Dedifferentiated amniotic fluid mesenchymal stem cell (primary cell): Measurements from ENCODE around the gene DEDD2.

ENCODE experiments used
- DNase-seq: peaks from one replicate; pipeline ENCODE4 v3.0.0-alpha.2; 2016; ENCODE audit errors: extremely low spot score

The DEDD2 gene

DNA sequence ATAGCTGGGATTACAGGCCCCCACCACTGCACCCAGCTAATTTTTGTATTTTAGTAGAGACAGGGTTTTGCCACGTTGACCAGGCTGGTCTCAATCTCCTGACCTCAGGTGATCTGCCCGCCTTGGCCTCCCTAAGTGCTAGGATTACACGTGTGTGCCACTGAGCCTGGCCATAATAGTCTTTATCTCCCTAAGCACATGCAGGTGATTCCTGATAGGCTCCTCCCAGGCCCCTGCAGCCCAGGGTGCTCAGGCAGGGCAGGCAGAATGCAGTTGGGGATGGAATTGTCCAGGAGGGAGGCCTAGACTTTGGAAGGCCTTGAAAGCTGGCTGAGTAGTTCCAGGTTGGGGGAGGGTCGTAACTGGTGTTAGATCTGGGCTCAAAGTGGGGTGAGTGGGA lies 11.2 kb upstream of the DEDD2 start:
- DNase-seq = no peak

DNA sequence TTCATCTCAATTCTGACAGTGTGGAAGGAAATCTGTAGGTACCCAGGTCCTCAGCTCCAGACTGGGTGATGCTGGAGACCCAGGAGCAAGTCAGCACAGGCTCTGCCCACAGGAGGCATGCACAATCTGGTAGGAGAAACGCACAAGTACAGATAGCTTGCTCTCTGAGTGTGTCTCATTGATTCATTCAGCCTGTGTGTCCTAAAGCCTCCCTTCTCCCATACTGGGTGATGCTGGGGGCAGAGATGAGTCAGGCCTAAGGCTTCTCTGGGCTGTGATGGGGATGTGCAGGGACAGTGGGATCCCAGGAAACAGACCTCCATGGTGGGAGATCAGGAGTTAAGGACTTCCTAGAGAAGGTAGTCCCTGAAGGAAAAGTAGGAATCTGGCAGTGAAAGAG lies 9.4 kb upstream of the DEDD2 start:
- no peak for DNase-seq

DNA sequence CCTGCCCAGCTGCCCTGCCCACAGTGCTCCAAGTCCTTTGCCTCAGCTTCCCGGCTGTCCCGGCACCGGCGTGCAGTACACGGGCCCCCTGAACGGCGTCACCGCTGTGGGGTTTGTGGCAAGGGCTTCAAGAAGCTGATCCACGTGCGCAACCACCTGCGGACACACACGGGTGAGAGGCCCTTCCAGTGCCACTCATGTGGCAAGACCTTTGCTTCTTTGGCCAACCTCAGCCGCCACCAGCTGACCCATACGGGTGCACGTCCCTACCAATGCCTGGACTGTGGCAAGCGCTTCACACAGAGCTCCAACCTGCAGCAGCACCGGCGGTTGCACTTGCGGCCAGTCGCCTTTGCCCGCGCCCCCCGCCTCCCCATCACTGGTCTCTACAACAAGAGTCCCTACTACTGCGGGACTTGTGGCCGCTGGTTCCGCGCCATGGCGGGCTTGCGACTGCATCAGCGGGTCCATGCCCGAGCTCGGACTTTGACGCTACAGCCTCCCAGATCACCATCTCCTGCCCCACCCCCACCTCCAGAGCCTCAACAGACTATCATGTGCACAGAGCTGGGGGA lies 8.3 kb upstream of the DEDD2 start:
- DNase-seq = no peak

DNA sequence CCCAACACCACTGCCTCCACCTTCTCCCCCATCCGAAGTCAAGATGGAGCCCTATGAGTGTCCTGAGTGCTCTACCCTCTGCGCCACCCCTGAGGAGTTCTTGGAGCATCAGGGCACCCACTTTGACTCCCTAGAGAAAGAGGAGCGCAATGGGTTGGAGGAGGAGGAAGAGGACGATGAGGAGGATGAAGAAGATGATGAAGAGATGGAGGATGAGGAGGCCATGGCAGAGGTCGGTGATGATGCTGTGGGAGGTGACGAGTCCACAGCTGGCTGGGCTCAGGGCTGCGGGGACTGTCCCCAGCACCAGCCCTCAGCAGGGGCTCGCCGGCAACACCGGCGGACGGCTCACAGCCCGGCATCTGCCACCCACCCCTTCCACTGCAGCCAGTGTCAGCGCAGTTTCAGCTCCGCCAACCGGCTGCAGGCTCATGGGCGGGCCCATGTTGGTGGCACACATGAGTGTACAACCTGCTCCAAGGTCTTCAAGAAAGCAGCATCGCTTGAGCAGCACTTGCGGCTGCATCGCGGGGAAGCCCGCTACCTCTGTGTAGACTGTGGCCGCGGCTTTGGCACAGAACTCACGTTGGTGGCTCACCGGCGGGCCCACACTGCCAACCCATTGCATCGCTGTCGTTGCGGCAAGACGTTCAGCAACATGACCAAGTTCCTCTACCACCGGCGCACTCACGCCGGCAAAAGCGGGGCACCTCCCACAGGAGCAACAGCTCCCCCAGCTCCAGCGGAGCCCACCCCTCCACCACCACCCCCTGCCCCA lies 7.7 kb upstream of the DEDD2 start:
- no peak for DNase-seq

DNA sequence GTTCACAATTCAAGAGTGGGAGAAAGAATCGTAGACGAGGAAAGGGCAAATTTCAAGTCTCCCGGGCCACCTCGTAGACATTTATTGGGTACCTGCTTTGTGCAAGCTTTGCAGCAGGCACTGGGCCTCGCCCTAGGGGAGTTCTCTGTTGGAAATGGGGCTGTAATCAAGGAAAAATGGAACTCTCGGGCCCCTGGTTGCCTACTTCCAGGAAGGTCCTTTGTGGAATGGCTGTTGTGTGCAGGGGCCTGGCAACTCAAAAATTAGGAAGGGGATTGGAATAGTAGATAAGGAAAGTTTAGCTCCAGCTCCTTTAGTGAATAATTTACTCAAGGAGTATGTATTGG lies 3.2 kb upstream of the DEDD2 start:
- no peak for DNase-seq

DNA sequence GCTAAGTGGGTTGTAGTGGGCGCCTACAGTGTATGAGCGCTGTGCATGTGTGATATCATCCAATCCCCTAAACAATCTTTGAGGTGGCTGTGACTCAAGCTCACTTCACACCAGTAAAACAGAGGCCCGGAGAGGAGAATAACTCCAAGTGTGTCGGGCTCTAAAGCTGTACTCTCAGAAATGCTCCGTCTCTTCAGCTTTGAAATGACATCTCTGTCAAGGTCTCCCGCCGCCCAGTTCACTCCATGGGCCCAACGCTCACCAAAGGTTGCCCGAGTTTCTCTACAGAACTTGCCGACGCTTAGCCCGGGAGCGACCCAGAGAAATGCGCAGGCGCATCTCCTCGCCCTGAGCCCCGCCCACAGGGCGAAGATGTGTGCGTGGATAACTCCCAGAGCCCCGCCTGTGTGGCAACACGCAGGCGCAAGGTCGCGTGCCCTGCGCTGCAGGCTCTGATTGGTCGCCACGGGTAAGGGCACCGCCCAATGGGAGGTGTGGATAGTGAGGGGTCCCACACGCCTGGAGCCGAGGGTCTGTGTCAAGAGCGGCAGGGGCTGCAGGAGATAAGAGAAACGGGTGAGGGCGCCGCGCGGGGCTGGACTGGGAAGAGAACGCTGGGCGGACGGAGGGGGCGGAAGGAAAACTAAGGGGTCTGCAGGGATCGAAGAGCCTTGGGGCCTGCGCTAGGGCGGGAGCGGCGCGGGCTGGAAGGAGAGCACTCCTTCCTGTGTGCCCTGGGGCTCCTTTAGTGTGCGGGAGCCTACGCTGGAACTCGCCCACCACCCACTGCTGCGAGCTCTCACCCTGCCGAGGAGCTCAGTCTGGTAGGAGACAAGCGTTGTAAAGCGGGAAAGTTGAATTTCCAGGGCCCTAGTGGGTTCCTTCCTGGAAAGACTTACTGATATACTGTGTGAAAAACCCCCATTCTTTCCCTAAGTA lies 2.6 kb upstream of the DEDD2 start, which contains the start of gene ZNF526:
ZNF526 (plus strand) TSS at position 501 of the 939 bp plus-strand sequence. CDS start 4,092 bp downstream, outside the sequence.
- peak; percentile 95 for DNase-seq

DNA sequence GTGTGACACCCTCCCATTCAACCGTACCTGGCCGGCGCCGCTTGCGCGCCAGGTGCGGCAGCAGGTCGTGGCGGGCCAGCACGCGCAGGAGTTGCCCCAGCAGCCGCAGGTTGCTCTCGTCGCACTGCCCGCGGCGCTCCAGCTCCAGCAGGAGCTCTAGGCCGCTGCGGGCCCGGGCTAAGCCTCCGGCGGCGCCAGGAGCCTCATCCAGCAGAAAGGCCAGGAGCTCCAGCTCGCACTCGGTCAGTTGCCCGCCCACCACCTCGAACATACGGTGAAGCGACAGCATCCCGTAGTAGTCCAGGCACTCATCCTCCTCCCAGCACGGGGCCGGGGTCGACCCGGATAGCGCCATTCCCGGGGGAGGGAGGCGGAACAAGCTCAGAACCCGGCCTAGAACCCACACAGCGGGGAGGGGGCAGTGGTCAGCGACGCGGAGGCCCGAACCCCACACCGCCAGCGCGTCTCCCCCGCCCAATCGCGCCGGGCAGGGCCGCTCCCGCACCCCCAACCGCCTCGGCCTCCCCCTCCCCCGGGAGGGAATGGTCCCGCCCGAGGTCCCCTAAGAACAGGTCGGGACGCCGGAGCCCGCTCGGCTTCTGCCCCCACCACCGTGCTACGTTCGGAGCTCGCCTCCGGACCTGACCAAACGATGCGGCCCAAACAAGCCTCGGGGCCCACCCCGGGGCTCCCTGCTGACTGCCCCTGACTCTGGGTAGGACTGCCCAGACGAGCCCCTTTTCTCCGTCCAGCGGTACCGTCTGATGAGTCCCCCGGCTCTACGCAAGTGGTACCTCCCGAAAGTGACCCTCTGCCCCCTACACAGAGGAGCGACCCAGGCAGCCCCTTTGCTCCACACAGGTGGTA lies 591 bp downstream of the DEDD2 start:
- DNase-seq = no peak

DNA sequence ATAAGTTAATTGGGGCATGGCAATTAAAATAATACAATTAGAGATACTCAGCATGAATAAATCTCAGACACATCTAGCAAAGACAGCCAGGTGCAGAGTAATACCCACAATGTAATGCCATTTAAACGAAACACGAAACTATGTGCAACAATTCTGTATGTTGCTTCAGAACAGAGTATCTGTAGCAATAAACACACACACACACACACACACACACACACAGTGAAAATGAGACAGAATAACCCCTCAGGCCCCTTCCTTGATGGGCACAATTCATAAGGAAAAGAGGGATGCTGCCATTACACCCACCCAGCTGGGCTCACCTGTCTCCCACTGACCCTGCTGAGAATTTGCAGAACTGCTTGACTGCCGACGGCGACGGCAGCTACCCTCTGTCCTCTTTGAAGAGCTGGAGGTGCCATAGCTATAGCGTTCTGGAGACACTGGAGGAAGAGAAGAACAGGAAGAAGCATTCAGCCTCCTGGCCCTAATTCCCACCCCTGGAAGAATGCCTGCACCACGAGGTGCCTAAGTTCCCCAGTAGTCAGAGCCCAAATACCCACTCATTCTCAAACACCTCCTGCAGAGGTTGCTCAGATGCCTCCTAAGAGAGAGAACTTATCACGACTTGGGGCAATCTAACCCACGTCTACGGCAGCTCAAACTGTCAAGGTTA lies 2.5 kb downstream of the DEDD2 start:
- DNase-seq = no peak

DNA sequence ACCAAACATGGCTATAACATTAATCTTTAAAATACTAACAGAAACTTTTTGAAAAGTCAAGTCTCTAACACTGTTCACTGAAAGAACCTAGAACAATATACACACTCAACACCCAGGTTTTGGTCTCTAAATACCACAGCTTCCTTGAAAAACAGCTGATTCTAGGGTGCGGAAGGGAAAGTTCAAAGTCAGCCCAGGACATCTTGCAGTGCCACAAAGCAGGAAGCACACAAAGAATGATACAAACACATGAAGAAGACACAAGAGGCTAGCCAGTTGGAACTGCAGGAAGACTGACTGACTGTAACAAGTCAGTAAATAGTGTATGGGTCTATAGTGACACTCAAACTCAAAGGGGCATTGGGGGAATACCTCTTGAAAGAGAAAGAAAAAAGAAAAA lies 4.6 kb downstream of the DEDD2 start:
- DNase-seq = no peak

DNA sequence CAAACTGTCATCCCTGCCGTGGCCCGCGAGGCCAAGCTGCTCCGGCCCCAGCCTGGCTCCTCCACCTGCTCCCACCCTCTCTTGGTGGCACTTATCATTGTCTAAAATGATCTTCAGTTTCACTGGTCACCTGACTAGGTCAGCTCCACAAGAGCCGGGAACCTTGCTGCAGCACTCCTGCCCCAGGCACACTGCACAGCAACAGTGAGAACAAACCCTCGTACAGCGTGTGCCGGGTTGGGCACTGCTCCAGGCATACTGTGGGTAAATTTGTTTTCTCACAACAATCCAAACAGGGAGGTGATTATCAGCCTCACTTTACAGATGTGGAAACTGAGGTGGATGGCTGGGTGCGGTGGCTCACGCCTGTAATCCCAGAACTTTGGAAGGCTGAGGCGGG lies 8.9 kb downstream of the DEDD2 start:
- DNase-seq = no peak

DNA sequence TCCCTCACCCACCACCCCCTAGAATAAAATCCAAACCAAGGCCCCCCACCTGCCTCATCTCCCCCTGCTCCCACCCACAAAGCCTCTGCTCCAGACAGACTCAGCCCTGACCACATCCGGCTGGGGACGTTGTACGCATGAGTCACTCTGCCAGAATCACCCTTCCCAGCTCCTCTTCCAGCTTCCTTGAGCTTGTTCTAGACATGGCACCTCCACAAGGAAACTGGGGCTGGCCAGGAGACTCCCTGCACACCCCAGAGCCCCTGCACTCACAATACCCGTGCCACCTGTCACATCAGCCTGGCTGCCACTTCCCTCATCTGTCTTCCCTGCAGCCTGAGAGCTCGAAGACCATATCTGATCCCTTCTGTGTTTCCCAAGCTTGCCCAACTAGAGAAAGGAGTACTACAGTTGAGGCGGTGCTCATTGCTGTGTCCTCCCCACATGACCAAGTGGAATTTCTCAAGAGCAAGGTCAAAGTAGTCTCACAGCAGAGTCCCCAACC lies 9.7 kb downstream of the DEDD2 start:
- peak; percentile 36 for DNase-seq

DNA sequence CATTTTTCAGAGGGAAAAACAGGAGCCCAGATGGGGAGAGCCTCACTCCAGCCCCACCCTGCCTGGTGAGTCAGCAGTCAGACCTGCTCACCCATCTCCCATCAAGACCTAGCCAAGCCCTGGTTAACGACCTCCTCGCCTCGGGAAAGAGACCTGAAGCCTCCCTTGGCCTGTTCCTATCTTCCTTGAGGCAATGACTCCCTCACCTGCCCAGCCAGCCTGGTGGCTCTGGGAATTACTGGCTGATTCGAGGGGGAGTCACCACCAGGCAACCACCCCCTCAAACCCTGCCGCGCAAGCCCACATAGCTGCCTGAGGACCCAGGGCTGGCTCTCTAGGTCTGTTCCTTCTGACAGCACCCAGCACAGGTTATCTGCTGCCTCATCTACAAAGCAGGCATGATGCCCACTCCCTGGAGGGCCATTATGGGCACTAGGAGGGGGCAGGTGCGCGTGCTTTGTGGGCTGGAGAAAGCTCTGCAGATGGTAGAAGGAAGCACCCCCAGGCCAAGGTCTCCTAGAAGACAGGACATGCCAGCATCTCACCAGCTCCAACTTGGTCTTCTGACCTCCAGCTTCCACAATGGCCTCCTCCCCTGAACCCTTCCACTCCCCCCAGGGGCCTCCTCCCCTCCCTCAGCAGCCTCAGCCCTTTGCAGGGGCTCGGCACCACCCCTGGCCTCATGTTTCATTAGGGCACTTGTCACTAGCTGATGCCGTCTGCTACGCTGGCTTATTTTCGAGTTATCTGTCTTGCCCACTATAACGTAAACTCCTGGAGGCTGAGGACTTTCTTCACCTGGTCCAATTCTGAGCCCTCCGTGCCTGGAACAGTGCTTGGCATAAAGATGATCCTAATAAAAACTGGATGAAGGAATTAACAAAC lies 10.4 kb downstream of the DEDD2 start:
- DNase-seq = no peak

DNA sequence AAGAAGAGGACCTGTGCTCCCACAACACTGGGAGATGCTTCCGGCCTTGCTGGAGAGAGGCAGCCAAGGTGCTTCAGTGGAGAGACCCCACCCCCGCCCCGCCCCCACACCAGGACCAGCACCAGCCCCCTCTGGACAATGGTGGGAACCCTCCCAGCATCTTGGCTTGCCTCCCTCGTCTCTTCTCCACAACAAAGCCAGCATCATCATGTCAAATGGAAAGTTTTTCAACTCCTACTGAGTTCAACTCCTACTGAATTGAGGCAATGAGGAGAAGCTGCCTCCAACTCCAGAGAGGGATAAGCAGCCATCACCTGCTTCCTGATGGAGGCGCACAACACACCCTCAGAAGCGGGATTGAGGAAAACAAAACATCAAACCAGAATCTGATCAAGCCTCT lies 12.8 kb downstream of the DEDD2 start:
- no peak for DNase-seq

DNA sequence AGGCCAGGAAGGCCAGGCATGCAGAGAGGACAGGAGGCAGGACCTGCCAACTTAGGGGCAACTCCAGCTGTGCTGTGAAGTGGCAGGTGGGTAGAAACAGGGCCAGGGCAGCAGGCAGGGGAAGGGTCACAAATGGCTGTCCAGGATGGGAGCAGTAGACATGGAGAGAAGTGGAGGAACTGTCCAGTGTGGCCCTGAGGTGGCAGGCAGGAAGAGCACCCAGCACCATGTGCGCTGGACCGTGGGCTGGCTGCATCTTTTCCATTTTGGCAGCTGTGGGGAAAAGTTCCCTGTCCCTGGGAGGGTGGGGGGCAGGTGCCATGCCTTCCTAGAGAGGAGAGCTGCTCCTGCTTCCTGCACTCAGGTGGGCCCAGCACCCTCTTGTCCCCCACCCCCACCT lies 13.8 kb downstream of the DEDD2 start:
- DNase-seq = no peak

DNA sequence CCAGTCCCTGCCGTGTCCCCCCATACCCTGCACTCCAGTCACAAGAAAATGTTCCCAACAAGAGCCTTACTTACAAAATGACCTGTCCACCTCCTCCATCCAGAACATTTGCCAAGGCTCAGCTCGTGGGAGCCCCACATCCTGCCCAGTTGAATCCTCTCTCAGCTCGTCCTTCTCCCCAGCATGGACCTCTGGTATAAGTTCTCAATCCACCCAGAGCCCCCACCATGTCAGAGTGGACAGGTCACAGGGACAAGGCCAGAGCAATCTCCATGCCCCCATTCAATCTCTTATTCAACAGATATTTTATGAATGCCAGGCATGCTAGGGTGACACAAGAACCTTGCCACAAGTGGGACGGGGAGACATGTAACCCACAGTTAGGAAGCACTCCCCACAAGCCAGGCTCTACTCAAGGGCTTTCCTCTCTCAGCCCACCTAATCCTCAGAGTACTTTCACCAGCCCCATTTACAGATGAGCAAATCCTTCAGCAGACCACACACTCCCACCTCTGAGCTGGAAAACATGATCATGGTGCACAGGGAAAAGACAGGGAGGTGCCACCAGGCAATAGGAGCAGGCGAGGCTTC lies 15.1 kb downstream of the DEDD2 start:
- DNase-seq = no peak

DNA sequence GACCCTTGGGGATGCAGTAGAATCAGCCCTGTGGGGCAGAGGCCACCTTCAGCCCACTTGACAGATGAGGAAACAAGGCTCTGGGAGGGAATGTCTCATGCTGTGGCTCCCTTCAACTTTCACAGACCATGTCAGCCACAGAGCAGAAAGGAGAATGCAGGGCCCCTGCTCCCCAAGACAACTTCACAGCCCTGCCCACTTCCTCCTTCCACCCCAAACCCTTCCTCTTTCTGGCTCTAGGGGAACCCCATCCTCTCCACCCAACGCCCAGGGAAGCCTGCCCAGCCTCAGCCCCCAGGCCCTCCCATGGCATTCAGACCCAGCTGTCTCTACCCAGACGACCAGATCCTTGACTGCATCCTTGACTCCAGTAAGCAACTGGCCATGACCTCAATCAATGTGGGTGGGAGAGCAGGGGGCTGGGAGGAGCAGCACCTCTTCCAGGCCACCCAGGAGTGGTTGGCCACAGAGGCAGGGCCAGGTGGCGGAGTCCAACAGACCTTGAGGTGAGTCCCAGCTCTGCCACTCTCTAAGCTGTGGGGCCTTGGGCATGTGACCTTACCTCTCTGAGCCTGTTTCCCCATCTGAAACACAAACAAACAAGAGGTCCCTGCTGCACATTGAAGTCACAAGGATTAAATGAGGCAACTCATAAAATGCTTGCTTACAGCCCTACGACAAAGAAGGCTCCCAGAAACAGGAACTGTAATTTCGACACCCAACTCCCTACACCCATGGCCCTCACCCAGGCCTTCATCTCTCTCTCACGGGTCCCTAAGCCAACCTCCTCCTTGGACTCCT lies 15.8 kb downstream of the DEDD2 start:
- no peak for DNase-seq

DNA sequence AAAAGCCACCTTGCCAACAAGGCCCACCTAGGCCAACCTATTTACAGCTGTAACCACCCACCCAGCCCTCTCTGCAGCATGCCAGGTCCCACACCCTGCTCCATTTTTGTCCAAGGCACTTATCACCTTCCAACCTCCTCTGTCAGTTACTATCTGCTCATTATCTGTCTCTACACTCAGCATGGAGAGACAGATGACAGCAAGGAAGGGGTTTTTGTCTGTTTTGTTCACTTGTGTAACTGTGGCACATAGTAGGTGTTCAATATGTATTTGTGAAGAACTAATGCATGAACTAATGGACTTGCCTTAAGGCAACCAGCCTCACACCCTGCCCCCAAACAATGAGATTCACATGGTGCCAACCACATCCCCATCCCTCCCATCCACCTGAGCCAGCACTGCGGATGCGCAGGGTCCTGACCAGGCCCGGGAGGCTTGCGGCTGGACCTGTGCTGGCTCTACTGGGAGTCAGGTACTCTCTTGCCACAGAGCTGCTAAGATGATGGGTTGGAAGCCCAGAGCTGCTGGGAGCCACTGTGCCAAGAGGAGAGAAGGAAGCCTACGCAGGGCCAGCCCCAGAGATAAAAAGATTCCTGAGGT lies 17.3 kb downstream of the DEDD2 start:
- DNase-seq = no peak

DNA sequence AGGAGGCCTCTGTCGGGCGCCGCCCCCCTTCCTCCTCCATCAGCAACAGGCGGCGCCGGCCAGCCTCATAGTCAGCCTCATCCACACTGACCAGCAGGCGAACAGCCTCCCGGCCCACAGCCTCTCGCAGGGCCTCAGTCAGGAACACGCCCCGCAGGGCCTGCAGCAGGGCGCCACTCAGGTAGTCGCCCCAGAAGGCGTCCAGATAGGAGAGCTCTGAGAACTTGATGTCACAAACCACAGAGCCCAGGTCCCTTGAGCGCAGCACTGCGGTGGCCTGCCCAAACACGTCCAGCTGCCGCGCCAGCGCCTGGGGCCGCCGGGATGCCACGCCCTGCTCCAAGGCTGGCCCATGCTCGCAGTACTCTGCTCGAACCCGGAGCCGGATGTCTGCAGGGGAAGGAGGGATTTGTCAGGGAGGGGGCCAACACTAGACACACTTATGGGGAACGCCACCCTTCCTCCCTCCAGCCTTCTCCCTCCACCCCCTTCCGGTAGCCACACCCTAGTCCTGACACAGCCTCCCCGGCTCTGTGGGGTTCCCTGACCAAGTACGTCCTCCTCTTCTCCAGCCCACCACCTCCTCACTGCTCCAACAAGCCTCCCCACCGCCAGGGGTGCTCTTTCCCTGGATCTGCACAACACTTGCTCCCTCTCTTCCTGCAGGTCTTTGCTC lies 17.9 kb downstream of the DEDD2 start:
- DNase-seq = no peak
